Fibroblast of villous mesenchyme (primary cell): ENCODE measurements around the gene KNOP1. TPM values are rescaled to one million over a fixed set of nuclear protein-coding genes. Genes with fewer than 3 reads are reported as not detected.
"Not testable (repeated sequence)": the region's sequence is repeated elsewhere in the genome, so short reads cannot be mapped to it uniquely, and the experiment has no call there.

Source experiments
- DNase-seq: peaks from one replicate; pipeline ENCODE4 v3.0.0-alpha.2; 2010; ENCODE audit warnings: low read depth
- H3K4me3 ChIP-seq: 2 replicates; pipeline ENCODE4 v1.5.1; 2011; ENCODE audit warnings: low read depth, mild to moderate bottlenecking, low read length
- total RNA-seq: library from RNA; depleted of rRNA; stranded (reverse); fragments of >200 nt; gene quantifications from 2 replicates; pipeline ENCODE4 v1.2.3, GENCODE V29; 2012
- TF ChIP-seq, protein P1 (sequence below): IDR thresholded peaks from 2 replicates; pipeline ENCODE4 v1.5.1; 2012; ENCODE audit warnings: low read depth, mild to moderate bottlenecking, low read length; ENCODE audit not compliant: insufficient read depth

KNOP1 gene
- total RNA-seq, 1 donor = 17.3 TPM

GRCh38 chr16:19722269-19722952 is 4.4 kb upstream of the KNOP1 start:
- TF ChIP-seq, protein P1, sequence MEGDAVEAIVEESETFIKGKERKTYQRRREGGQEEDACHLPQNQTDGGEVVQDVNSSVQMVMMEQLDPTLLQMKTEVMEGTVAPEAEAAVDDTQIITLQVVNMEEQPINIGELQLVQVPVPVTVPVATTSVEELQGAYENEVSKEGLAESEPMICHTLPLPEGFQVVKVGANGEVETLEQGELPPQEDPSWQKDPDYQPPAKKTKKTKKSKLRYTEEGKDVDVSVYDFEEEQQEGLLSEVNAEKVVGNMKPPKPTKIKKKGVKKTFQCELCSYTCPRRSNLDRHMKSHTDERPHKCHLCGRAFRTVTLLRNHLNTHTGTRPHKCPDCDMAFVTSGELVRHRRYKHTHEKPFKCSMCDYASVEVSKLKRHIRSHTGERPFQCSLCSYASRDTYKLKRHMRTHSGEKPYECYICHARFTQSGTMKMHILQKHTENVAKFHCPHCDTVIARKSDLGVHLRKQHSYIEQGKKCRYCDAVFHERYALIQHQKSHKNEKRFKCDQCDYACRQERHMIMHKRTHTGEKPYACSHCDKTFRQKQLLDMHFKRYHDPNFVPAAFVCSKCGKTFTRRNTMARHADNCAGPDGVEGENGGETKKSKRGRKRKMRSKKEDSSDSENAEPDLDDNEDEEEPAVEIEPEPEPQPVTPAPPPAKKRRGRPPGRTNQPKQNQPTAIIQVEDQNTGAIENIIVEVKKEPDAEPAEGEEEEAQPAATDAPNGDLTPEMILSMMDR = no peak
- no peak overlapping the region for H3K4me3 ChIP-seq
- no peak for DNase-seq

- H3K4me3 ChIP-seq = peak overlapping the region; percentile 94
- no peak for DNase-seq
- TF ChIP-seq, protein P1 = no peak
Observed at GRCh38 chr16:19718624-19718965, 568 bp upstream of the KNOP1 start.

DNA sequence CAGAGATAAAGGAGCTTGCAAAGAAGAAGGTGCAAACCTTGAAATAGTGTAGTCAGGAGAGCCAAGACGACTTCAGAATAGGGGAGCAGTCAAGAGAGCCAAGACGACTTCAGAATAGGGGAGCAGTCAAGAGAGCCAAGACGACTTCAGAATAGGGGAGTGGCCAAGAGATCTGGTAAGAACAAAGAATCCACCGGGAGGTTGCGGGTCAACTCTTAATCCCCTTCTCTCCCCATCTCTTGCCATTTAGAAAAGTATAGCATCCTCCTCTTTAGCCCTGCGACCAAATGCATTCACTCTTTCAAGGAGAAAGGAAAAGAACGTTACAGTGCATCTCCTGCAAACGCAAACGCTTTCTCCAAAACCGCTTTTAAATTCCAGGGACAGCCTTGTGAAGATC is 713 bp downstream of the KNOP1 start:
- no peak for DNase-seq
- H3K4me3 ChIP-seq = peak overlapping the region; percentile 94
- TF ChIP-seq, protein P1 = no peak

DNA sequence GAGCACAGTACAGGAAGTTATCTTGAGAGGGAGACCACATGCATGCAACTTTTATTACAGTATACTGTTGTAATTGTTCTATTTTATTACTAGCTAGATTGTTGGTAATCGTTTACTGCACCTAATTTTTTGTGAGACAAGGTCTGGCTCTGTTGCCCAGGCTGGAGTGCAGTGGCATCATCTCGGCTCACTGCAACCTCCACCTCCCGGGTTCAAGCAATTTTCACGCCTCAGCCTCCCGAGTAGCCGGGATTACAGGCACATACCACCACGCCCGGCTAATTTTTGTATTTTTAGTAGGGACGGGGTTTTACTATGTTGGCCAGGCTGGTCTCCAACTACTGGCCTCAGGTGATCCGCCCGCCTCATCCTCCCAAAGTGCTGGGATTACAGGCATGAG is 1.3 kb downstream of the KNOP1 start:
- H3K4me3 ChIP-seq = peak overlapping the region; percentile 94
- DNase-seq = not testable (repeated sequence)

GRCh38 chr16:19716183-19716582 is 1.8 kb downstream of the KNOP1 start:
- TF ChIP-seq, protein P1 = no peak
- peak overlapping the region; percentile 94 for H3K4me3 ChIP-seq
- DNase-seq = no peak

- no peak overlapping the region for H3K4me3 ChIP-seq
- TF ChIP-seq, protein P1 = no peak
- no peak for DNase-seq
Observed at GRCh38 chr16:19715566-19715965, 2.5 kb downstream of the KNOP1 start.

DNA sequence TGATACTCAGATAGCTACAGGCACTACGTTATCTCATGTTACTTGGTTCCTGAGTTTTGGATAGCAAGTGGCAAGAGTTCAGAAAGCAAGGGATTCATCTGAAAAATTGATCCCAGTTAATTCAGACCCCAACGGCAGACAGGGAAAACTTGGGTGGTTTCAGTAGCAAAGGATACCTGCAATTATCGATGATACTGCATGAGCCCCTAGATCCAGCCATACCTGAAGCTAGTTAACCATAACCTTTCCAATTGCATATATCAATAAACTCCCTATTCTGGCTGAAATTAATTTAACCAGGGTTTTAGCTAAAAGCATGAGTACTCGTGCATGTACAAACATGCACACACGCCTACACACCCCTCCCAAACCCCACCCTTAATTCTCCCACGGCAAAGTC is 4.3 kb downstream of the KNOP1 start:
- no peak overlapping the region for H3K4me3 ChIP-seq
- TF ChIP-seq, protein P1 = no peak
- no peak for DNase-seq
